ENCODE measurements around the gene RIC8A. TPM values are rescaled to one million over a fixed set of nuclear protein-coding genes. Genes with fewer than 3 reads are reported as not detected.

Gene RIC8A
- polyA plus RNA-seq, 1 donor from 2014 or later = 128 TPM

GRCh38 chr11:207863-208180 is 314 bp downstream of the RIC8A start:
- Histone ChIP-seq H3K9me2 (ENCODE audit: insufficient read depth, low read length) (no peaks in the 10 kb centered on the region), H3K36me3 (ENCODE audit: insufficient read depth, low read length) (no peaks in the 10 kb centered on the region), H3K9me3 (ENCODE audit: low read length) (no peaks in the 10 kb centered on the region), H3K27me3 (ENCODE audit: insufficient read depth, low read depth, low read length) (no peaks in the 10 kb centered on the region), H3F3A (ENCODE audit: insufficient read depth, low read length, poor library complexity, severe bottlenecking) (no peaks in the 10 kb centered on the region), H3K4me2 (ENCODE audit: low read length) (peak overlapping the region; percentile 98), H3K9ac (ENCODE audit: low read length) (peak overlapping the region; percentile 98), H2AFZ (ENCODE audit: low read depth, low read length) (peak overlapping the region; percentile 57), H3K27ac (ENCODE audit: low read length) (peak overlapping the region; percentile 96), H3K4me3 (ENCODE audit: low read length) (peak overlapping the region; percentile 97), H3K79me2 (replicated peaks; ENCODE audit: insufficient read depth, low read length) (peaks cover 30% of the 10 kb centered on the region), H4K20me1 (ENCODE audit: insufficient read depth) (peaks cover 3% of the 10 kb centered on the region)
- peak; percentile 26 for TF ChIP-seq TAF1 (IDR thresholded peaks at IDR 0.05; ENCODE audit: low read depth)
- no peak for TF ChIP-seq RAD21 (conservative IDR thresholded peaks at IDR 0.05)
- TF ChIP-seq REST (IDR thresholded peaks at IDR 0.05; ENCODE audit: borderline replicate concordance) = peak; percentile 68
- no peak for TF ChIP-seq CTCF (IDR thresholded peaks at IDR 0.05; ENCODE audit: poor library complexity, severe bottlenecking)
- peak; percentile 5 for TF ChIP-seq EP300 (conservative IDR thresholded peaks at IDR 0.05; ENCODE audit: poor library complexity, severe bottlenecking)
- TF ChIP-seq POLR2AphosphoS5 (IDR thresholded peaks at IDR 0.05) = no peak
- TF ChIP-seq SMC3 (conservative IDR thresholded peaks at IDR 0.05; ENCODE audit: poor library complexity) = peak; percentile 5
- TF ChIP-seq MXI1 (conservative IDR thresholded peaks at IDR 0.05; ENCODE audit: poor library complexity, severe bottlenecking) = no peak
- no peak for TF ChIP-seq EZH2 (IDR thresholded peaks at IDR 0.05; ENCODE audit: borderline replicate concordance, insufficient read depth, low read length, poor library complexity, severe bottlenecking)

- peaks cover 30% of the 10 kb centered on the region for H3K79me2 ChIP-seq (replicated peaks; ENCODE audit: insufficient read depth, low read length)
- peak overlapping the region; percentile 40 for H2AFZ ChIP-seq (ENCODE audit: low read depth, low read length)
- H3K27me3 ChIP-seq (ENCODE audit: insufficient read depth, low read depth, low read length) = no peaks in the 10 kb centered on the region
- H4K20me1 ChIP-seq (ENCODE audit: insufficient read depth) = peaks cover 3% of the 10 kb centered on the region
- no peaks in the 10 kb centered on the region for H3K9me2 ChIP-seq (ENCODE audit: insufficient read depth, low read length)
- no peaks in the 10 kb centered on the region for H3K9me3 ChIP-seq (ENCODE audit: low read length)
- H3K4me3 ChIP-seq (ENCODE audit: low read length) = peak overlapping the region; percentile 97
- no peaks in the 10 kb centered on the region for H3F3A ChIP-seq (ENCODE audit: insufficient read depth, low read length, poor library complexity, severe bottlenecking)
- TF ChIP-seq REST (IDR thresholded peaks at IDR 0.05; ENCODE audit: borderline replicate concordance) (no peak), MXI1 (conservative IDR thresholded peaks at IDR 0.05; ENCODE audit: poor library complexity, severe bottlenecking) (peak; percentile 45), EZH2 (IDR thresholded peaks at IDR 0.05; ENCODE audit: borderline replicate concordance, insufficient read depth, low read length, poor library complexity, severe bottlenecking) (no peak), RAD21 (conservative IDR thresholded peaks at IDR 0.05) (no peak), SMC3 (conservative IDR thresholded peaks at IDR 0.05; ENCODE audit: poor library complexity) (peak; percentile 21), TAF1 (IDR thresholded peaks at IDR 0.05; ENCODE audit: low read depth) (no peak), POLR2AphosphoS5 (IDR thresholded peaks at IDR 0.05) (peak; percentile 79), EP300 (conservative IDR thresholded peaks at IDR 0.05; ENCODE audit: poor library complexity, severe bottlenecking) (peak; percentile 12), CTCF (IDR thresholded peaks at IDR 0.05; ENCODE audit: poor library complexity, severe bottlenecking) (no peak)
- peak overlapping the region; percentile 98 for H3K4me2 ChIP-seq (ENCODE audit: low read length)
- H3K27ac ChIP-seq (ENCODE audit: low read length) = peak overlapping the region; percentile 96
- peak overlapping the region; percentile 98 for H3K9ac ChIP-seq (ENCODE audit: low read length)
- H3K36me3 ChIP-seq (ENCODE audit: insufficient read depth, low read length) = no peaks in the 10 kb centered on the region
Measured at GRCh38 chr11:208181-208916, 841 bp downstream of the RIC8A start.
